SK-N-SH (cell line): Measurements from ENCODE around the gene SHTN1. TPM values are rescaled to one million over a fixed set of nuclear protein-coding genes. Genes with fewer than 3 reads are reported as not detected.

Experiments
- CTCF ChIA-PET: fragments of 300-600, 350-600 bp; formaldehyde crosslinking; extraction: SDS; loops from one replicate; lab custom pipeline; 2021; lab: Yijun Ruan, JAX
- POLR2A ChIA-PET: fragments of 350-600 bp; sonication (Branson Sonifier 250); formaldehyde crosslinking; extraction: SDS; loops from one replicate; lab custom pipeline; 2020; ENCODE audit warnings: antibody characterized with exemption, inconsistent platforms; lab: Yijun Ruan, JAX
- DNase-seq: peaks from one replicate; pipeline ENCODE4 v3.0.0; 2012
- H2AFZ ChIP-seq: fragments of 200-600 bp; sonication (generic); 2 replicates; pipeline ENCODE4 v1.8.1; 2016; ENCODE audit warnings: antibody characterized with exemption, mild to moderate bottlenecking, low read depth
- H3F3A ChIP-seq: fragments of 200-600 bp; sonication (generic); replicated peaks from 2 replicates; pipeline ENCODE3; 2016; ENCODE audit warnings: antibody characterized with exemption, mild to moderate bottlenecking; ENCODE audit not compliant: insufficient read depth
- H3K27ac ChIP-seq, 2 experiments: fragments of 200-500 bp in 1 of 2; fragments of 200-600 bp in 1 of 2; sonication (Bioruptor generic) in 1 of 2; sonication (generic), shearing (Covaris generic) in 1 of 2; 2 replicates each; pipeline versions ENCODE4 v1.5.1 to v1.6.1; 2014 to 2016; ENCODE audit warnings: low read depth in 2 of 2, inconsistent platforms in 1 of 2, low read length in 1 of 2, mild to moderate bottlenecking in 1 of 2, mixed read lengths in 1 of 2
- H3K27me3 ChIP-seq: fragments of 200-600 bp; sonication (generic), shearing (Covaris generic); 2 replicates; pipeline ENCODE4 v1.6.1; 2016; ENCODE audit warnings: mixed run types; ENCODE audit not compliant: insufficient read depth
- H3K36me3 ChIP-seq, 2 experiments: fragments of 200-500 bp in 1 of 2; fragments of 200-600 bp in 1 of 2; sonication (Bioruptor generic) in 1 of 2; sonication (generic) in 1 of 2; replicated peaks in 1 of 2; 2 replicates each; pipeline versions ENCODE3 to v1.5.1; 2014 to 2016; ENCODE audit warnings: low read length in 1 of 2, mild to moderate bottlenecking in 1 of 2; ENCODE audit not compliant: insufficient read depth in 2 of 2, control insufficient read depth in 1 of 2
- H3K4me1 ChIP-seq, 2 experiments: fragments of 200-500 bp in 1 of 2; fragments of 200-600 bp in 1 of 2; sonication (Bioruptor generic) in 1 of 2; sonication (generic), shearing (Covaris generic) in 1 of 2; 2 replicates each; pipeline versions ENCODE4 v1.5.1 to v1.6.1; 2014 to 2016; ENCODE audit warnings: low read depth in 1 of 2, low read length in 1 of 2, mixed run types in 1 of 2; ENCODE audit not compliant: insufficient read depth in 2 of 2, control insufficient read depth in 1 of 2
- H3K4me2 ChIP-seq: fragments of 200-600 bp; sonication (generic), shearing (Covaris generic); 2 replicates; pipeline ENCODE4 v1.6.1; 2017; ENCODE audit warnings: mixed run types
- H3K4me3 ChIP-seq, 2 experiments: fragments of 200-500 bp in 1 of 2; fragments of 200-600 bp in 1 of 2; sonication (Bioruptor generic) in 1 of 2; sonication (generic), shearing (Covaris generic) in 1 of 2; 2 replicates each; pipeline versions ENCODE4 v1.5.1 to v1.8.1; 2014 to 2016; ENCODE audit warnings: low read depth in 2 of 2, inconsistent platforms in 1 of 2, low read length in 1 of 2, mild to moderate bottlenecking in 1 of 2, mixed read lengths in 1 of 2, moderate library complexity in 1 of 2
- H3K79me2 ChIP-seq: fragments of 200-600 bp; sonication (generic); 2 replicates; pipeline ENCODE4 v1.8.1; 2017; ENCODE audit warnings: mild to moderate bottlenecking; ENCODE audit not compliant: insufficient read depth
- H3K9ac ChIP-seq: fragments of 200-600 bp; sonication (generic); 2 replicates; pipeline ENCODE4 v1.6.1; 2017; ENCODE audit warnings: mixed run types
- H3K9me2 ChIP-seq: fragments of 200-600 bp; sonication (generic); 2 replicates; pipeline ENCODE4 v1.6.1; 2017; ENCODE audit warnings: mixed run types
- H3K9me3 ChIP-seq: fragments of 200-600 bp; sonication (generic); 2 replicates; pipeline ENCODE4 v1.6.1; 2017; ENCODE audit warnings: mixed run types, mild to moderate bottlenecking, moderate library complexity
- H4K20me1 ChIP-seq: fragments of 200-600 bp; sonication (generic); 2 replicates; pipeline ENCODE4 v1.6.1; 2017; ENCODE audit warnings: mild to moderate bottlenecking, mixed run types; ENCODE audit not compliant: insufficient read depth
- CHD2 ChIP-seq: fragments of 150-350 bp; IDR thresholded peaks from 2 replicates; pipeline ENCODE4 v1.6.1; 2018; ENCODE audit warnings: low read length; ENCODE audit not compliant: partially characterized antibody
- EZH2phosphoT487 ChIP-seq: fragments of 200-600 bp; sonication (generic); IDR thresholded peaks from 2 replicates; pipeline ENCODE4 v1.6.1; 2017; ENCODE audit warnings: low read depth, mixed run types, mild to moderate bottlenecking, antibody characterized with exemption, moderate library complexity, borderline replicate concordance
- GABPA ChIP-seq: IDR thresholded peaks from 2 replicates; pipeline ENCODE4 v1.4.0; 2012; ENCODE audit warnings: low read depth, mild to moderate bottlenecking
- GATA2 ChIP-seq: sonication (generic); formaldehyde crosslinking; IDR thresholded peaks from 2 replicates; pipeline ENCODE4 v1.5.0; 2020; ENCODE audit warnings: mild to moderate bottlenecking, missing genetic modification reagents
- MAX ChIP-seq: IDR thresholded peaks from 2 replicates; pipeline ENCODE4 v1.4.0; 2012; ENCODE audit warnings: low read depth
- MEF2A ChIP-seq: IDR thresholded peaks from 2 replicates; pipeline ENCODE4 v1.4.0; 2012; ENCODE audit warnings: low read depth, borderline replicate concordance
- NFIC ChIP-seq: IDR thresholded peaks from 2 replicates; pipeline ENCODE4 v1.4.0; 2012; ENCODE audit warnings: borderline replicate concordance
- NRF1 ChIP-seq: IDR thresholded peaks from 2 replicates; pipeline ENCODE4 v1.6.1; 2012; ENCODE audit warnings: low read depth, mild to moderate bottlenecking, low read length
- POLR2AphosphoS5 ChIP-seq: IDR thresholded peaks from 2 replicates; pipeline ENCODE4 v1.6.1; 2012; ENCODE audit warnings: low read depth, low read length
- RAD21 ChIP-seq: IDR thresholded peaks from 2 replicates; pipeline ENCODE4 v1.6.1; 2012; ENCODE audit warnings: mild to moderate bottlenecking, low read length
- RCOR1 ChIP-seq: fragments of 150-350 bp; IDR thresholded peaks from 2 replicates; pipeline ENCODE4 v1.6.1; 2017; ENCODE audit warnings: antibody characterized with exemption, low read length
- REST ChIP-seq: IDR thresholded peaks from 2 replicates; pipeline ENCODE4 v1.6.1; 2012; ENCODE audit warnings: mild to moderate bottlenecking, low read depth, low read length, moderate library complexity
- RFX5 ChIP-seq: IDR thresholded peaks from 2 replicates; pipeline ENCODE4 v1.6.1; 2012; ENCODE audit warnings: mild to moderate bottlenecking, improper control_type of control experiment, low read length
- RXRA ChIP-seq: IDR thresholded peaks from 2 replicates; pipeline ENCODE4 v1.4.0; 2012; ENCODE audit warnings: low read depth, mild to moderate bottlenecking, borderline replicate concordance
- SIN3A ChIP-seq: IDR thresholded peaks from 2 replicates; pipeline ENCODE4 v1.6.1; 2012; ENCODE audit warnings: low read depth, mild to moderate bottlenecking, low read length, moderate library complexity, borderline replicate concordance
- TEAD4 ChIP-seq: IDR thresholded peaks from 2 replicates; pipeline ENCODE4 v1.4.0; 2012; ENCODE audit warnings: mild to moderate bottlenecking, borderline replicate concordance; ENCODE audit not compliant: insufficient read depth
- WGBS: methylation state at CpG from one replicate; pipeline ENCODE4 v1.1.6; 2017; ENCODE audit warnings: low lambda C conversion rate; 5-methylcytosine and 5-hydroxymethylcytosine counted together
- polyA plus RNA-seq, 3 experiments: library from polyadenylated mRNA; depleted of rRNA; stranded (reverse); fragments of >200 nt; gene quantifications; 2 replicates each; pipeline ENCODE4 v1.2.3, GENCODE V29; 2012

The SHTN1 gene
- polyA plus RNA-seq, 1 of the 3 experiments (the other 2 are of a cell fraction): 5.2 TPM

- no peak for TF ChIP-seq RFX5
- TF ChIP-seq NFIC: no peak
- TF ChIP-seq EZH2phosphoT487: no peak
- TF ChIP-seq NRF1: no peak
- no peak for TF ChIP-seq POLR2AphosphoS5
- no peak for TF ChIP-seq GATA2 (CRISPR knock-in tag)
- TF ChIP-seq RCOR1: no peak
- no peak for TF ChIP-seq MEF2A
- no peak for TF ChIP-seq CHD2
- no peak for TF ChIP-seq MAX
- no peak for TF ChIP-seq TEAD4
- no peak for TF ChIP-seq RAD21
- TF ChIP-seq RXRA: no peak
- no peak for TF ChIP-seq SIN3A
- TF ChIP-seq REST: no peak
- no peak for TF ChIP-seq GABPA
Observed at GRCh38 chr10:116992183-116992582, 12.8 kb downstream of the SHTN1 start.

More at GRCh38 chr10:116992183-116992582, 12.8 kb downstream of the SHTN1 start:
- no peaks in the 10 kb centered on the region for H4K20me1 ChIP-seq
- H3K4me3 ChIP-seq: no peak overlapping the region
- H3K27ac ChIP-seq: no peak overlapping the region
- no peaks in the 10 kb centered on the region; the same call in none of the 2 replicates for H3K79me2 ChIP-seq
- H3K9me2 ChIP-seq: no peaks in the 10 kb centered on the region
- H2AFZ ChIP-seq: no peak overlapping the region
- no peaks in the 10 kb centered on the region for H3K27me3 ChIP-seq
- H3K36me3 ChIP-seq: no peaks in the 10 kb centered on the region
- no peaks in the 10 kb centered on the region; a peak in 1 of 4 replicates for H3K4me1 ChIP-seq
- 94% methylated on average over 1 of the region's 1 CpG for whole genome bisulfite sequencing
- H3K9ac ChIP-seq: no peak overlapping the region
- no peaks in the 10 kb centered on the region for H3F3A ChIP-seq
- no peak overlapping the region for H3K4me2 ChIP-seq
- no peaks in the 10 kb centered on the region for H3K9me3 ChIP-seq
- ChIA-PET POLR2A (no interaction called here), CTCF (interaction anchor here (1.0 to 1.6 kb wide), 2 partner anchors 12 to 176 kb away, joined by 3 to 6 read pairs; partner anchors contain the start of gene SHTN1)
- no peak for DNase-seq
